NCI-H524 treated with DMSO at 0.1 percent for 48 hours (cell line): Measurements from ENCODE around the gene TSPAN18.
A peak's percentile ranks its signal among the peaks of the same experiment; 100 is the strongest.

Source experiments
- DNase-seq: peaks from one replicate; lab custom pipeline; 2025; lab: John Stamatoyannopoulos, UW

The TSPAN18 gene

DNA sequence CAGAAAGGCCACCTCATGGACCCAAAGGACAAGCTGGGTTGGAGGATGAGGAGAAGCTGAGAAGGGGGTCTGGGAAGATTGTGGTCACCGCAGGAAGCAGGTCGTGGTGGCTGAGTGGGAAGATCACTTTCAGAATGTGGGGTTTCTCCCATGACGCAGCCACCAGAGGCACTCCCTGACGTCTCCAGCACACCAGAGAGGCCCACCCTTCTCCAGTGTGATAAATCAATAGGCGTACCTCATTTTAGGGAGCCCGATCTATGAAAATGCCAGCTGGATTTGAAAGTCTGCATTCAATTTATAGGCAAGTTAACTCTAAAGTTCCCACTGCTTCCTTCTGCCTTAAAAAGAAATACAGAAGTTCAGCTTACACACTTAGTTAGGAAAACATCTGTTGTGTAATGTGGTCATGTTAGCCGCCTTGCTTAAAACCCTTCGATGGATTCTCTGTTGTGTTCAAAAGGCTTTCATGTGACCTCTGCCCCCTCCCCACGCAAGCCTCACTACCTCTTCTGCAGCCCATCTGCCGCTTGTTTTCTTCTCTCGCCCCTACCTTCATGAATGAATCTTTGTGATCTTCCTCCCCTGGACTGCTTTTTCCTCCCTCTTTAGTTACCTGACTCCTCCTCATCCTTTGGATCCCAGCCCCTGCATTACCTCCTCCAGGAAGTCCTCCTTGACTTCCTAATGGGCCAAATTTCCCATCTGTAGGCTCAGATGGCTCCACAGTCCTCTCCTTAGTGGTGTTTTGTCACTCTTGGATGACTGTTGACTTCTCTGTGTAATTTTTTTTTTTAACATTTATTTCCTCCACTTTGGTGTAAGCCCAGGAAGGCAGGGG, 10.7 kb downstream of the TSPAN18 start:
- peak; percentile 71 for DNase-seq

DNA sequence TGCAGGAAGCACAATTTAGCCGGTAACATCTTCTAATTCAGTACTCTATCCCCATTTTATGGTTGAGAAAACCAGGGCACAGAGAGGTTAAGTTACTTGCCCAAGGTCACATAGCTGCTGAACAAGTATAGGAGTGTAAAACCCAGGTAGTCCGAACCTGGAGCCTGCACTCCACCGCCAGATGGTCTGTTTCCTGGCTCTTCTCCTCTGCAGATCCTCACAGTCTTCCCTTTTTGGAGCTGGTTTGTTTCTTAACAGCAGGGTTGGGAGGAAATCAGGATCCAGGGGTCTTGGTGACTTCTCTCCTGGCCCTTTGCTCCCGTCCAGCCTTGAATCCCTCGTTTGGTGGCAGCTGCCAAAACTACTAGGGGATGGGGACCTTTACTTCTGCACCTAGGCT, 12.0 kb downstream of the TSPAN18 start:
- DNase-seq: no peak

DNA sequence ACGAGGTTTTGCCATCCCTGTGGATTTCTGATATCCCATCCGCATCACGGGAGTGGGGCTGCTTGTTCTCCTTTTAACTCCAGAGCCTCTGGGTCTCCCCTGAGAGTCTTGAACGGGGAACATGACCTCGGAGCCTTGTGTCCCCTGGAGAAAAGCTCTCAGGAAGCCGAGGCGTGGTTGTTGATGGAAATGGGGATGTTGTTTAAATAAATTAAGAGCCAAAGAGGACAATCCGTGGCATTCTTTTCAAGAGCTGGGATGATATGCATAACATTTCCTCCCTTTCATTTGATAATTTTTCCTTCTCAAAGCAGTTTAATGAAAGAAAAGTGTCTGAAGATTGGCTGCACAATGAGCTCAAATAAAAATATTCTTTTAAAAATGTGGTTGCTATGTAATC, 14.2 kb downstream of the TSPAN18 start:
- no peak for DNase-seq

DNA sequence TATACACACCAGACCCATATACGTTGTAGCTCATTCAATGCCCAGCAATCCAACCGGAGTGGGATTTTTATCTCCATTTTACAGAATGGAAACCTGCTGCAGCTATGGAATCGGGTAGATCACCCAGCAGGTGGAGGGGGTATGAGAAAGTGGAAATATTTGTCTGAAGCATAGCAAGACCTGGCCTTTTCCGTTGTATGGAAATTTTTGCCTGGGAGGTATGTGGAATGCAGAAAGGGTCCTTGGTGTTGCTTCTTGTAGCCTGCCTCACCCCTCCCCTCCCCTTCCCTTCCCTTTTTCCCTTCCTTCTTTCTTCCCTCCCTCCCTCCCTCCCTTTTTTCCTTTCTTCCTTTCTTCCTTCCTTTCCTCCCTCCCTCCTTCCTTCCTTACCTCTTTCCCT, 15.2 kb downstream of the TSPAN18 start:
- DNase-seq: no peak

DNA sequence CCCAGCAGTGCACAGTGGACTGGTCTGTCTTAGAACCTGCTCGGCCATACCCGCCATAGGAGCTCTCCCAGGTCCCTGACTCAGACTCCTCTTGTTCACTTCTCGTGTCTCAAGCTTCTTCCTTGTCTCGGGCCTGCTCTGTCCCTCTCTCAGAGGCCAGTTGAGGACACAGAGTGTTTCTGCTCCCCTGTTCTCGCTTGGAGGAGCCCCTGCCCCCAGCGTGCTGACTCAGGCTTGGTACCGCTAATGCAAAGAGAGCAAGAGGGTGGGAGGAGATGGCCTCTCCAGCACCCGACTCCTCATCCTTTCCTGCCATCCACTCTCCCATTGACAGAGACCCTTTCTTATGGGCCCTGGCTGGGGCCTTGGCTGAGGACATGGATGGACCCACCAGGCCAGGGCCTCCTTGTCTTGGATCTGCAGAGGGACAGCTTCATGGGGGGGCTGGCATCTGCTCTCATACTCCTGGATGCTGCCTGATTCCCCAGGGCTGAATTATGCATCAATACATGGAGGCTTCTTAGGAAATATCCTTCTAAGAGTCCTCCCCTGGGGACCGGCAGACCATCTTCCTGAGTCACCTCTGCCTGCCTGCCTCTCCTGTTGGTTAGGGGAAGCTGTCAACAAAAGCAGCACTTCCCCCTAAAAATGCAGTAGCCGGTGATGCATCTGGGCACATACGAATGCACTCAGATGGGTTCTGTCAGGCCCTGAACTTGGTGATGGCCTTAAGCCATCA, 15.9 kb downstream of the TSPAN18 start:
- DNase-seq: no peak

DNA sequence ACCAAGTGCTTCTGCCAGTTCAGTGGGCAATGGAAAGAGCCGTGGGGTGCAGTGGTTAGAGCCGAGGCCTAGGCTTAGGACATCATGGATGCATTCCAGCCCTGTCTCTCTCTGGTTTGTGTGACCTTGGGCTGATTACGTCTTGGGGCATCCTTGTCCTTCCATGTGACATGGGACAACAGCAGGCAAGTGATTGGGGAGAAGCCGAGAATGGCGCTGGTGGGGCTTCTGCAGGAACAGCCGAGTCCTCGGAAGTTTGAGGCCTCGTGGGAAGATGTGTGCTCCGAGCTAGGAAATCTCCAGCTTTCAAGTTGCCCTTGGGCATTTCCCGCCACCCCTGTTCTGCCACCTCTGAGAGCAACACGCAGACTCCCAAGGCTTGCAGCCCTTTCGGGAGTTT, 16.6 kb downstream of the TSPAN18 start:
- DNase-seq: no peak

DNA sequence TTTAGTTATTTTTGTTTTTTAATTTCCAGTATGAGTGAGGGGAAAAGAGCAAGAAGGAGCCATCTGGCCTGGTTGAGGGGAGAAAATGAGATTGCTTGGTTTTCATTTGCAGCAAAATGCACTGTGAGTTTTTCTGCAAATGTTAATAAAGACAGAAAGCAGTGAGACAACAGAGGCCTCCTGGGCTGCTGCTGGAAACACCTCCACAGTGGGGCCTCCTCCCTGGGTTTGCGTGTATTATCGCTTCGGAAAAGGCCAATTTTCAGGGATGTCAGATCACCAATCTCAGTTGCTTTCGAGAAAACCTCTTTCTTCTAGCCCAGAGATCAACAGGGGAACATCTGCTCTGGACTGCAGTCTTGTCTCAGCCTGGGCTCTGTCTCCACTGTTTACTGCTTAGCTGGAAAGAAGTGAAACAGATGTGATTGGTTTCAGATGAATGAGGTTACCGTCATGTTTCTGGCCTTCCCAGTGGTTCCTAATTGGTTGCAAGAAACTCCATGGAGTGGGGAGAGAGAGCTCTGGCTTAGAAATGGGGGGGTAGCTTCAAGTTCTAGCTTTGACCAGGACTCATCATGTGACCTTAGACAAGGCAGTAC, 17.3 kb downstream of the TSPAN18 start:
- no peak for DNase-seq

DNA sequence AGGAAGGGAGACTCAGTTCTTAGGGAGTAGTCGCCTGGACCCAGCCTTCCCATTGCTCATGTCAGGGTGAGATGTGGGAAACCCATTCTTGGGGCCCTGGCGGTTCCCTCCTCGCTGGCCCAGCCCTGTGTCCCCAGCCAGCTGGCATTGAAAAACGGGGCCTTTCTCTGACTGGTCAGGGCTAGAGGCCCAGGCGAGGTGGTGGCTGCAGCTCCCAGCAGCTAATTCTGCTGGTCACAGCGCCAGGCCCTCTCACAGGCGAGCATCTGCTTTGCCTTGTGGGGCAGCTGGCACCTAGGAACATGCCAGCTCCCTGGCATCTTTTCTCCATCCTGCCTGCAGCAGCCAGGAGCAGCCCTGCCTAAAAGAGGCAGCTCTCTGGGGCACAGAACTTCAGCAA, 20.1 kb downstream of the TSPAN18 start:
- no peak for DNase-seq

DNA sequence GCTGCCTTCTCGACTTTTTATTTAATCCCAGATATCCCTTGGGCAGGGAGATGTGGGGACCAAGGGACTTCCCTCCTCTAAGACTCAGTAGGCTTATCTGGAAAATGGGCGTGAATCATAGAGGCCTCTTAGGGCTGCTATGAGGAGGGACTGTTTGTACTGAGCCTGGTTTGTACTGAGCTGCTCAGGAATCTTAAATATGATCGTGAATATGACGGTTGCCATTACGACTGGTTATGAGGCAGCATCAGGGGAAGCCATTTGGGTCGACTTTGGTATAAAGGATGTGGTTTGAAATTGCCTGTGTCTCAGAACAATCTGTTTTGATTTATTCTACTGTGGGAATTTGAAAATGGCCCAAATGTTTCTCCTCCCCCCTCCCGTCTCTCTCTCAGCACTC, 20.6 kb downstream of the TSPAN18 start:
- no peak for DNase-seq

DNA sequence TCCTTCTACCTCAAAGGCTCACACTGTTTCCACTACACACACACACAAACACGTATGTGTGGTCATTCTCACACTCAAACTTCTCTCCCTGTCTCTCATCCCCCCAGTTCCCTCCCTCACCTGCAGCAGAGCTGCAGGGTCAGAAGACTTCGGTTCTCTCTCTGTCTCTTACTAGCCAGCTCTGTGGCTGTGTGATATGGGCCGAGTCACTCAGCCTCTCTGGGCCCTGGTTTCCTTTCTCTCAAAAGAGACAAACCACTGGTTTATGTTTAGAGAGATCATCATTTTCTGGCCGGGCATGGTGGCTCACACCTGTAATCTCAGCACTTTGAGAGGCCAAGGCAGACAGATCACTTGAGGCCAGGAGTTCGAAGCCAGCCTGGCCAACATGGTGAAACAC, 21.1 kb downstream of the TSPAN18 start:
- no peak for DNase-seq

DNA sequence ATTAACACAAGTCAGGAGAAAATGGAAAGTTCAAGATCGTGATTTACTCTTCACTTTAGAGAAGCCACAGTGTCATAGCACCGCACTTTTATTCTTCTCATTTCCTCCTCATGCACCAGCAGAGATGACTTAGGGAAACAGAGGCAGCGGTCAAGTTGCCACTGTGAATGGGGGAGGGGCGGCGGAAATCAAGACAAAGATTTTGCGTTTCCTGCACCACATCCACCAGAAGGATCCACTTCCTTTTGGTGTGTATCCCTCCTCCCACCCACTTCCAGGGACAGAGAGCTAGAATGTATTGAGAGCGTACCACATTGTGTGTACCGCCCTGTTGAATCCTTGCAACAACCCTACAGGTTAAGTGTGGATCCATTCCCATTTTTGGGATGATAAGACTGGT, 21.8 kb downstream of the TSPAN18 start:
- no peak for DNase-seq

DNA sequence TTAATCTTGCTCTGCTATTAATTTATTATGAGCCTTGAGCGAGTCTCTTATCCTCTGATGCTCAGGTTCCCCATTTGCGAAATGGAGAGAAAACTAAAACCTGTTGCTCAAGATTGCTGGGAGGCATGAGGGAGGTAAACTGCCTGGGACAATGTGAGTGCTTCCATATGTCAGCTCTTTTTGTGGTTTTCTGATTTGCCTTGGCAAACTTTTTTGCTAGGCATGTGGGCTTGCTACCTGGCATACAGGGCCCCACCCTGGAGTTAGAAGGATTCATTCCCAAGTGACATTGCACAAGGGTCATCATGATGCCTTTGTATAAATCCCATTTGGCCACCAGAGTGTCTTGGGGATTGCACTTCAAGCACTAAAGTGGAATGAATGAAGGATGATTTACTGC, 22.4 kb downstream of the TSPAN18 start:
- no peak for DNase-seq

DNA sequence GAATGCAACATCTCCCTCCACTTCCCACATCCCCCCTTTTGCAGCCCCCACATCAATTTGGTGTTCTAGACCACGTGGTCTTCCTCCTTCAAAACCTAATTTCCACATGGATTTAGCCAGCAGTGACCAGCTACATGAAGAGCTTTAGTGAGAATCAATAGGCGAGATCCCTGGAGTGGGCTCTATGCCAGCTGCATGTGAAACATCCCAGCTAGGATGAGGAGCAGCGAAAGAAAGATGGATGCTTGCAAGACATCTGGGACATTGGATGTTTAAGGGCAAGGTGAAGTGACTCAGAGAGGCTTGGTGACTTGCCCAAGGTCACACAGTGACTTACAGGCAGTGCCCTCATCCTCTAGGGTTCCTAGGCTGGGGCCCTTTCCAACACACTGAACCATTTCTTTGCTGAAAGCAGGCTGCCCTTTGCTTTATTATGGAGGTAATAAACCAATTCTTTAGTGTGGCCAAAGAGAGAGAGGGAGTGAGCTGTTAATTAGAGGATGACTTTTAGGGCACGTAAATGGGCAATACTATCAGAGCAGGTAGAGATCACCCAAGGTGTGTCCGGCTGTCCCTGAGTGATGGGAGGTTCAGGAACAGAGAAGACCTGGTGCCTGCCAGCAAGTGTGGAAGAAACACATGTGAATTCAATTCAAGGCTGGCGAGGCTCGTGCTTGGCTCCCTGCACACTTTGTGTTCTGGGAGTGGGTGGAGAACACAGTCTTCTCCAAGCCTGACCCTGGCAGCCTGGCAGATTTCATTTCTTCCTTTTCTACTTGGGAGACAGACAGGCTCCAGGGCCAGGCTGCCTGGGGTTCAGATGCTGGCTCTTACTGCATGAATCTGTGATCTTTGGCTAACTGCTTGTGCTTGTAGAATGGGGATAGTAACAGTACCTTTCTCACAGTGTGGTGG, 24.0 kb downstream of the TSPAN18 start:
- no peak for DNase-seq

DNA sequence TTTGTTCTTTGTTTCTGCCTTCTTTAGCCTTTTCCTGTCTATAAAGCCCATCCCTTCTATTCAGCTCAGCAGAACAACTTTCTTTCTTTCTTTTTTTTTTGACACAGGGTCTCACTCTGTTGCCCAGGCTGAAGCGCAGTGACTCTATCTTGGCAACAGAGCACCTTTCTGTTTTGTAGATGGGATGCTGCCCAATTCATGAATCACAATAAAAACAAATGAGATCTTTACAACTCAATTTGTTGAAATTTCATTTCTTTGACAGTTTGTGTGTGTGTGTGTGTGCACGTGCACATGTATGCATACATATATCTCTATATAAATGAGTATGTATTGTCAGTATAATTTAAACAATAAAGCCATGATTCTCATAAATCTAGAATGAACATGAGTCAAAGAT, 25.5 kb downstream of the TSPAN18 start:
- no peak for DNase-seq

DNA sequence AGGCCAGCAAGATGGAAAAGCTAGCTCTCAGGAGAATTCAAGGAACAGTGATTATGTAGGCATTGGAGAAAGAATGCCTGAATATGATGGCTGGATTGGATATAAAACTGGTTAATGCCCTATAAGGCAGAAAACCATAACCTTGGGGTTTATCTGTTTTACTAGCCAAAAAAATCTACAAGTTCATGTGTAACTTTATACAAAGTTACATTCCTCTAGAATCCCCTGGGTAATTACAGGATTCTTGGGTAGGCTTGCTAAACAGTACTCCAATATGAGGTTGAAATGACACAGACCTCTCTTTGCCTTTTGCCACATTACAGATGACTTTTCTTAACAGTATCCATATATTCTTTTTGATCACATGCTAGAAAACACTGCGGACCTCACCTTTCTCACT, 26.0 kb downstream of the TSPAN18 start:
- DNase-seq: no peak

DNA sequence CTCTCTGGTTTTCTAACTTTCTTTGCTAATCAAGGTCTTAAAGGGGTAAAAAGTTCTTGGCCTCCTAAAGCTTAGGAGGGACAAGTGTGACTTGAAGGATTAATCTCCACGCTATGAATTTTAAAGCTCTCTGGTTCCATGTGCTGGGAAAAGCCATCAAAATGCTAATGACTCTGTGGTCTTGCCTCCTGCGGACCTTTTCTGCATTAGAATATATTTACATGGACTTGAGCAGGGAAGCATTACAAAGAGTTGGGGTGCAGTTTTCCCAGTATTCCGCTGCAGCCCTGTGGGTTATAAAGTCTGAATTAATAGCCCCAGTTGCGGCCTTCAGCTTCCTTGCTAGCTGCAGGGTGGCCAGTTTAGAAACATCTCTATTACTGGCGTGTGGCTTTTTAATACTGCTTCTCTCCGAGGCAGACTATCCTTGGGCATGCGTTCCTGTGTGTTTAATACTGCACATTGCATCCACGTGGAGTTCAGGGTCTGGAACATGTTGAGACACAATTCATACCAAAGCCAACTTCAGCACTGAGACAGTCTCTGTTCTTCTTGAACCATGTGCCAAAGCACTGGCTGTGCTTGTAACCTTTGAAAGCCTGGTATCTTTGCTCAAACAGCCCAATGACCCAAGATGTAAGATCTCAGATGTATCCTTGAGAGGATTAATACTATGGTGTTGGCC, 27.3 kb downstream of the TSPAN18 start:
- no peak for DNase-seq

DNA sequence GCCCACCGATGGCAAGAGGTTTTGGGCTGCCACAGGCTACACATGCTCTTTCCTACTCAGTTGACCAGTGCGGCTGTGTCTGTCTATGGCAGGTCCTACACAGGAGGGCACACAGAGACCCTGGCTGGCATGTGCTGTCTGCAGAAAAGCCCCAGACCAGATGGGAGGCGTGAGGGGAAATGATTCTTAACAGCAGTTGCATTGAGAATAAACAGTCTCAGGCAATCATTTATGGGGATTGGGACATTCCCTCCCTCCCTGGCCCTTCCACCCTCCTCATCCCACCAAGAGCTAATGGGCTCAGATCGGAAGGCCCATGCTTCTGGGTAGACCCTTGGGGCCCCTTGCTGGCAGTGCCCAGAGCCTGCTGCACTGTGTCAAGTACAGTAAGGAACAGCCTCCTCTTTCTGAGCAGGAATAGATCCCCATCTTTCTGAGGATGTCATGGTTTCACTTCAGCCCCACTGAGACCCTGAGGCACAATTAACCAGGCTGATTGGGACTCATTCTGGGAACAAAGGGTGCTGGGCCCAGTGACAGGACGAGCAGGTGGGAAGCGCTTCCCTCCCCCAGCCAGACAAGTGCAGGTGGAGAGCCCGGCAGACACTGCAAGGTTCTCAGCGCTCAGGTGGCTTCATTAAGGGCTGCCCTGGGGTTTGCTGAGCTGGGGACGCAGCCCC, 28.3 kb downstream of the TSPAN18 start:
- DNase-seq: no peak

DNA sequence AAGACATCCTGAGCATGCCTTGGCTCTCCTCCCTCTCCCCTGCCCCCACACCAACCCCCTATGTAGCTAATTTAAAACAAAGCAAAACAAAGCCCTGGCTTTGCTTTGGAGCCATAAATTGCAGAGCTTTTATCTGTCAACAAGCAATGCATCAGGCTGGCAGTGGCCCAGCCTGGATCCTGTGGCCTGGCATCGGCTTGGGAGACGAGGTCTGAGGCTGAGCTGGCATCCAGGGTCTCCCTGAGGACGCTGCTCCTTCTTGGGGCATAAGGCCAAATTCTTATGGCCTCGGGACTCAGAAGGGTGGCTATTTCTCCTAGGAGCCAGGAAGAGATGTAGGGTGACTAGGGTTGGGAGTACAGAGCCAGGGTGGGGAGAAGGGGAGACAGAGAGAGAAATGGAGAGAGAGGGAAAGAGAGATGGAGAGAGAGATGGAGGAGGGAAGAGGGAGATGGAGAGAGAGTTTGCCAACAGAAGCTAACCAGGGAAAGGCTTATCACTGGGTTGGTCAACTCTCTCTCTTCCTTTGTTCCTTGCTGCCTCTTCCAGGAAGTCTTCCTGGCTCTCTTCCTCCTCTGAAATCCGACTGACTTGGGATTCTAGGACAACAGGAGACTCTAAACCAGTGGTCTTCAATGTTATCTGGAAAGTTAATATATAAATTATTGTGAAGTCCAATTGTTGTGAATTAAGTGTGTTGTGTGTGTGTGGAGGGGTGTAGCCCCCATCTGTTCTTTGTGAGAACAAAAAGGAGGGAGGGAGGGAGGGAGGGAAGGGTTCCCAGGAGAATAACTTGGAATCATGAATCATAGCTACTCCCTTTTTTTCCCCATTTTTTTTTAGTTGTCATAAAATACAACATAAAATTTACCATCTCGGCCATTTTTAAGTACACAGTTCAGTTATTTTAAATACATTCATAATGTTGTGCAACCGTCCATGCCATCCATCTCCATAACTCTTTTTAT, 29.1 kb downstream of the TSPAN18 start:
- DNase-seq: no peak

DNA sequence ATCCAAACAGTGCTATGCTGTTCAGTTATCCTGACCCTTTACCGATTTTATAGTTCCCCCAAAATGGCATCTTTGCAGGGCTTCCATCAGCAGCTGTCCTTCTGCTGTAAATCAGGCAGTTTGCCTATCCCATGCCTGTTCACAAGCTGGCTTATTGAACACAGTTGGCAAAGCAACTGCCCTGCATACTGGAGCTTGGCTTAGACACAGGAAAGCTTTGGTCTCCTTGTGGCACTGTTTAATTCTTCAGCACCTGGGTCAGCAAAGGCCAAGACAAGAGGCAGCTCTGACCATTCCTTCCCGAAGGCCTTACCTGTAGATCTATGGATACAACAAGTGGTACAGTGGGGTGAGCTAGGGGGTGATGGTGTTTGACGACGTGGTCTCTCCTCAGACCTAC, 32.2 kb downstream of the TSPAN18 start:
- no peak for DNase-seq
